GM21447 (cell line): ENCODE measurements around the gene ADAMTS14.
"Not testable (repeated sequence)": the region's sequence is repeated elsewhere in the genome, so short reads cannot be mapped to it uniquely, and the experiment has no call there.

Experiments
- ATAC-seq: cut with Tn5 transposase; IDR thresholded peaks from one replicate; pipeline ENCODE4 v1.9.1; 2021; ENCODE audit not compliant: unreplicated experiment

ADAMTS14 gene, protein sequence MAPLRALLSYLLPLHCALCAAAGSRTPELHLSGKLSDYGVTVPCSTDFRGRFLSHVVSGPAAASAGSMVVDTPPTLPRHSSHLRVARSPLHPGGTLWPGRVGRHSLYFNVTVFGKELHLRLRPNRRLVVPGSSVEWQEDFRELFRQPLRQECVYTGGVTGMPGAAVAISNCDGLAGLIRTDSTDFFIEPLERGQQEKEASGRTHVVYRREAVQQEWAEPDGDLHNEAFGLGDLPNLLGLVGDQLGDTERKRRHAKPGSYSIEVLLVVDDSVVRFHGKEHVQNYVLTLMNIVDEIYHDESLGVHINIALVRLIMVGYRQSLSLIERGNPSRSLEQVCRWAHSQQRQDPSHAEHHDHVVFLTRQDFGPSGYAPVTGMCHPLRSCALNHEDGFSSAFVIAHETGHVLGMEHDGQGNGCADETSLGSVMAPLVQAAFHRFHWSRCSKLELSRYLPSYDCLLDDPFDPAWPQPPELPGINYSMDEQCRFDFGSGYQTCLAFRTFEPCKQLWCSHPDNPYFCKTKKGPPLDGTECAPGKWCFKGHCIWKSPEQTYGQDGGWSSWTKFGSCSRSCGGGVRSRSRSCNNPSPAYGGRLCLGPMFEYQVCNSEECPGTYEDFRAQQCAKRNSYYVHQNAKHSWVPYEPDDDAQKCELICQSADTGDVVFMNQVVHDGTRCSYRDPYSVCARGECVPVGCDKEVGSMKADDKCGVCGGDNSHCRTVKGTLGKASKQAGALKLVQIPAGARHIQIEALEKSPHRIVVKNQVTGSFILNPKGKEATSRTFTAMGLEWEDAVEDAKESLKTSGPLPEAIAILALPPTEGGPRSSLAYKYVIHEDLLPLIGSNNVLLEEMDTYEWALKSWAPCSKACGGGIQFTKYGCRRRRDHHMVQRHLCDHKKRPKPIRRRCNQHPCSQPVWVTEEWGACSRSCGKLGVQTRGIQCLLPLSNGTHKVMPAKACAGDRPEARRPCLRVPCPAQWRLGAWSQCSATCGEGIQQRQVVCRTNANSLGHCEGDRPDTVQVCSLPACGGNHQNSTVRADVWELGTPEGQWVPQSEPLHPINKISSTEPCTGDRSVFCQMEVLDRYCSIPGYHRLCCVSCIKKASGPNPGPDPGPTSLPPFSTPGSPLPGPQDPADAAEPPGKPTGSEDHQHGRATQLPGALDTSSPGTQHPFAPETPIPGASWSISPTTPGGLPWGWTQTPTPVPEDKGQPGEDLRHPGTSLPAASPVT

DNA sequence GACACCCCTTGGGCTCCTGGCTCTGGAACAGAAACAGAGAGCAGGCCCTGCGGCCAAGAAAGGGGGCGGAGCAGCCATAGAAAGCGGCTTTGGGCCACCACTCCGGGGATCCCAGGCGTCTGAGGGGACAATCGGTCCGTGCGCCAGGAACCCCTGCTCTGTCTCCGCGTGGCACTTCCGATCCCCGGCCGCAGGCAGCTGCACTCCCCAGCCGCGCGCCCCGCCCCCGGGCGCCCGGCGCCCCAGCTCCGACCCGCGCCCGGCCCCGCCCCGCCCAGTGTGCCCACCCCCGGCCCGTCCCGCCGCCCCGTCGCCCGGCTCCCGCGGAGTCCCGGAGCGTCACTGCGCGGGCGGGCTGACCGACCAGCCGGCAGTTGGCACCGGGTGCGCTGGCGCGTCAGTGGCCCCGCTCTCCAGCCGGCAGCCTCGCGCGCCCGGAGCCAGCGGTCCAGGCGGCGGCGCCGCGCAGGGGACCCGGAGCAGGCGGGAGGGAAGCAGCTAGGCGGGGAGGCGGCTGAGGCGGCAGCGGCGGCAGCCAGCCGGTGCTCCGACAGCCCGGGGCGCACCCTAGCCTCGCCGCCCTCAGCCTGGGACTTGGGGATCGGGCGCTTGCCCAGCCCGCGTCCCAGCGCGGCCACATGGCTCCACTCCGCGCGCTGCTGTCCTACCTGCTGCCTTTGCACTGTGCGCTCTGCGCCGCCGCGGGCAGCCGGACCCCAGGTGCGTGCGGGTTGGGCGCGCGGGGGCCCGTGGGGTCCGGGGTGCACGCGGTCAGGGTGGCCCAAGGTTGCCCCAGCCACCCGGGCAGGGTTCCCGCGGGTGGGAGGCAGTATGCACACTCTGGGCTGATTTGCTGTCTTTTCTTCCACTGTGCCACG, at the start of gene ADAMTS14:
Gene ADAMTS14, plus strand, starts transcription at position 342 of the 878 bp plus-strand sequence. Its CDS starts 297 bp downstream, at position 639.
- ATAC-seq: no peak

DNA sequence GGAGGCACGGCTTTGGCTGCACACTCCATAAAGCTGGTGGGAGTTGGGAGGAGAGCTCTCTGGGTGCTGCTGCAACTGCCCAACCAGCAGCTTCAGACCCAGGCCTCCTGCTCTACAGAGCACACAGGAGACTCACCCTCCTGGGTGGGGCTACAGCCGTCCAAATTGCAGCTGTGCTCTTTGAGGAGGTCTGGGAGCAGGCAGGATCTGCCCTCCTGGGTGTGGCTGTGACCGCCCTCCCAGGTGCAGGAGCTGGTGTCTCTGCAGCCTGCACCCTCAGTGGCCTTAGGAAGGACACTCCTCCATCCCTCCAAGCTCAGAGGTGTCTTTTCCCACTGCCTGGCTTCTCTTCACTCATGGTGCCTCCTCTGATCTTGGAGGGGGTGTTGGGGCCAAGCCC, 49.8 kb upstream of the ADAMTS14 start:
- ATAC-seq: no peak

DNA sequence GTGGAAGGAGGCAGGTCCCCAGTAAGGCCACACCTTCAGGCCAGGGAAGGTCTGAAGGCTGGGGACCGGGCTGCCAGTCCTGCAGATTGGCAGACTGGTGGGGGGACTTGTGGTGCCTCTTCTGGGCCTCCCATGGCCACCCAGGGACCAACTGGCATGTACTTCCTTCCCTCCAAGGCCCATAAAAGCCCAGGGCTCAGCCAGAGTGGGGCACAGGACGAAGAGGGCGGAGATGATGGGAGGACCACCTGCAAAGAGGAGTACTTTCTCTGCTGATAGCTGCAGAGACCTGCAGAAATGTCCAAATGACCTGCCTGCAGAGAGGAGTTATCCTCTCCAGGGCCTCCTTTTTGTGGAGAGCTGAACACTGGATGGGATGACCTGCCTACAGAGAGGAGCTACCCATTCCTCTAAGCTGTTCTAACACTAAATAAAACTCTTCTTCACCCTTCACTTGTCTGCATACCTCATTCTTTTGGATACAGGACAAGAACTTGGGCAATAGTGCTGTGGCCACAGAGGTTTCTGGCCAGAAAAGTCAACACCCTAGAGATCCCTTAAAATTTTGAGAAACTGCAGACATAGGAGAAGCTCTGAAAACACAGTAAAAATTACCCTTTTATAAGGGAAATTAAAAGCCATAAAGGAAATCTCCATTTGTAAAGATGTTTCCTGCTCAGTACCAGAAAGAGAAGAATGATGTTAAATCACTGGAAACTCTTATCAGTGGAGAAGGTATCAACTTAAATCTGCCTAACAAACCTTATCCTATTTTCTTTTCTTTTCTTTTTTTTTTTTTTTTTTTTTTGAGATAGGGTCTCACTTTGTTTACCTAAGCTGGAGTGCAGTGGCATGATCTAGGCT, 49.1 kb upstream of the ADAMTS14 start:
- no peak for ATAC-seq

DNA sequence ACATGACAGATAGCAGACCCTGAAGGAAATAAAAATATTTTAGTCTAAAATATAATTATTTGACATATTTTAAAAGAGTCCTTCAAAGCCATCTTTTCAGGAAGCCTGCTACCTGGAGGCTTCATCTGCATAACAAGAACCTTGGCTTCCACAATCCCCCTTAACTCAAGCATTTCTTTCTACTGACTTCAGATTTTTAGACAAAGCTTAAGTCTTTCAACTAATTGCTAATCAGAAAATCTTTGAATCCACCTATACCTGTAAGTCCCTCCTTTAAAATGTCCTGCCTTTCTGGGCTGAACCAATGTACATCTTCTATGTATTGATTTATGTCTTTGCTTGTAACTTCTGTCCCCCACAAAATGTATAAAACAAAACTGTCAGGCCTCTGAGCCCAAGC, 46.2 kb upstream of the ADAMTS14 start:
- no peak for ATAC-seq

DNA sequence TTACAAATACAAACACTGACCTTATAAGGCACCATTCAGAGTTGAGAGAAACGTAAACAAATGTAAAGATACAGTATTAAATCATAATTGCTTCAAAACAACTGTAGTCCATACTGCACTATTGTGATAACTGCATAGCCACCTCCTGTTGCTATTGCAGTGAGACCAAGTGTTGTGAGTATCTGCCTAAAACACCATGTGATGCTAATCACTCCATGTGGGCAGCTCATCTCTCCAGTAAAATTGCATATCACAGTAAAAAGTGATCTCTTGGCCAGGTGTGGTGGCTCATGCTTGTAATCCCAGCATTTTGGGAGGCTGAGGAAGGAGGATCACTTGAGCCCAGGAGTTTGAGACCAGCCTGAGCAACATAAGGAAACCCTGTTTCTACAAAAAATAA, 43.0 kb upstream of the ADAMTS14 start:
- no peak for ATAC-seq

DNA sequence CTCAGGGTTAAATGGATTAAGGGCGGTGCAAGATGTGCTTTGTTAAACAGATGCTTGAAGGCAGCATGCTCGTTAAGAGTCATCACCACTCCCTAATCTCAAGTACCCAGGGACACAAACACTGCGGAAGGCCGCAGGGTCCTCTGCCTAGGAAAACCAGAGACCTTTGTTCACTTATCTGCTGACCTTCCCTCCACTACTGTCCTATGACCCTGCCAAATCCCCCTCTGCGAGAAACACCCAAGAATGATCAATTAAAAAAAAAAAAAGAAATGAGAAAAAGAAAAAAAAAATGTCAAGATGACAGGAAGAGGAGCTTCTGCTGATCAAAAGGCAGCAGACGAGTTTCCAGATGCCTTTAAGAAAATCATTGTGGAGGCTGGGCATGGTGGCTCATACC, 40.6 kb upstream of the ADAMTS14 start:
- not testable (repeated sequence) for ATAC-seq

DNA sequence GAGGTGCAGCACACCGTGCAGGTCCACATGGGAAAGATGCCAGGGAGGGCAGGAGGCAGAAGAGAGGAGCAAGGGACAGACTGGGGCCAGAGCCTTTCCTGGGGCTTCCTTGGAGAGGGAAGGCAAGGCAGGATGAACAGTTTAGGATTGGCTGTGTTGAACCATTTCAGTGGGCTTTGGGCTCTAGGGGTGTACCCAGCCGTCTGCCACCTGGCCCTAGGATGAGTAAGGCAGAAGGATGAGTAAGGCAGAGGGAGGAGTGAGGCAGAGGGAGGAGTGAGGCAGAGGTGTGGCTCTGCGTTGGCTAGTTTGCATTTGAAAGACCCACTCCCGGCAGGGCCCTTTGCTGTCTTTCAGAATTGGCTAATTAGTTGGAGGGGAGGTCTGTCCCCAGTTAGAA, 38.3 kb upstream of the ADAMTS14 start:
- no peak for ATAC-seq

DNA sequence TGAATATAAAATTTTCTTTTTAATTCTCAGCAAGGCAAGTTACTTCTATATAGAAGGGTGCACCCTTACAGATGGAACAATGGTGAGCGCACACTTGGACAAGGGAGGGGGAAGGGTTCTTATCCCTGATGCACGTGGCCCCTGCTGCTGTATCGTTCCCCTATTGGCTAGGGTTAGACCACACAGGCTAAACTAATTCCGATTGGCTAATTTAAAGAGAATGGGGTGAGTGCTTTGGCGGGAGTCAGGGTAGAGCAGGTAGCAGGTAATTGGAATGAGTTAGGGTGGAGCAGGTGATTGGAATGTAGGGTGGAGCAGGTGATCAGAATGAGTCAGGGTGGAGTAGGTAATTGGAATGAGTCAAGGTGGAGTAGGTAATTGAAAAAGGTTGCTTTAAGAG, 37.8 kb upstream of the ADAMTS14 start:
- not testable (repeated sequence) for ATAC-seq

DNA sequence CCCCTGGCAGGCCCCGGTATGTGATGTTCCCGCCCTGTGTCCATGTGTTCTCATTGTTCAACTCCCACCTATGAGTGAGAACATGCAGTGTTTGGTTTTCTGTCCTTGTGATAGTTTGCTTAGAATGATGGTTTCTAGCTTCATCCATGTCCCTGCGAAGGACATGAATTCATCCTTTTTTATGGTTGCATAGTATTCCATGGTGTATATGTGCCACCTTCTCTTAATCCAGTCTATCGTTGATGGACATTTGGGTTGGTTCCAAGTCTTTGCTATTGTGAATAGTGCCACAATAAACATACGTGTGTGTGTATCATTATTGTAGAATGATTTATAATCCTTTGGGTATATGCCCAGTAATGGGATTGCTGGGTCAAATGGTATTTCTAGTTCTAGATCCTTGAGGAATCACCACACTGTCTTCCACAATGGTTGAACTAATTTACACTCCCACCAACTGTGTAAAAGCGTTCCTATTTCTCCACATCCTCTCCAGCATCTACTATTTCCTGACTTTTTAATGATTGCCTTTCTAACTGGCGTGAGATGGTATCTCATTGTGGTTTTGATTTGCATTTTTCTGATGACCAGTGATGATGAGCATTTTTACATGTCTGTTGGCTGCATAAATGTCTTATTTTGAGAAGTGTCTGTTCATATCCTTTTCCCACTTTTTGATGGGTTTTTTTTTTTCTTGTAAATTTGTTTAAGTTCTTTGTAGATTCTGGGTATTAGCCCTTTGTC, 32.5 kb upstream of the ADAMTS14 start:
- not testable (repeated sequence) for ATAC-seq

DNA sequence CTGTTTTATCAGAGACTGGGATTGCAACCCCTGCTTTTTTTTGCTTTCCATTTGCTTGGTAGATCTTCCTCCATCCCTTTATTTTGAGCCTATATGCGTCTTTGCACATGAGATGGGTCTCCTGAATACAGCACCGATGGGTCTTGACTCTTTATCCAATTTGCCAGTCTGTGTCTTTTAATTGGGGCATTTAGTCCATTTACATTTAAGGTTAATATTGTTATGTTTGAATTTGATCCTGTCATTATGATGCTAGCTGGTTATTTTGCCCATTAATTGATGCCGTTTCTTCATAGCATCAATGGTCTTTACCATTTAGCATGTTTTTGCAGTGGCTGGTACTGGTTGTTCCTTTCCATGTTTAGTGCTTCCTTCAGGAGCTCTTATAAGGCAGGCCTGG, 29.0 kb upstream of the ADAMTS14 start:
- ATAC-seq: not testable (repeated sequence)

DNA sequence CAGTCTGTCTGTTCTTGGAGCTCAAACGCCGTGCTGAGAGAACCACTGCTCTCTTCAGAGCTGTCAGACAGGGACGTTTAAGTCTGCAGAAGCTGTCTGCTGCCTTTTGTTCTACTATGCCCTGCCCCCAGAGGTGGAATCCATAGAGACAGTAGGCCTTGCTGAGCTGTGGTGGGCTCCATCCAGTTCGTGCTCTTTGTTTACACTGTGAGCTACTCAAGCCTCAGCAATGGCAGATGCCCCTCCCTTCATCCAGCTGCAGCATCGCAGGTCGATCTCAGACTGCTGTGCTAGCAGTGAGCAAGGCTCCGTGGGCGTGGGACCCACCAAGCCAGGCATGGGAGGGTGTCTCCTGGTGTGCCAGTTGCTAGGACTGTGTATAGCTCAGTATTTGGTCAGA, 27.3 kb upstream of the ADAMTS14 start:
- ATAC-seq: not testable (repeated sequence)

DNA sequence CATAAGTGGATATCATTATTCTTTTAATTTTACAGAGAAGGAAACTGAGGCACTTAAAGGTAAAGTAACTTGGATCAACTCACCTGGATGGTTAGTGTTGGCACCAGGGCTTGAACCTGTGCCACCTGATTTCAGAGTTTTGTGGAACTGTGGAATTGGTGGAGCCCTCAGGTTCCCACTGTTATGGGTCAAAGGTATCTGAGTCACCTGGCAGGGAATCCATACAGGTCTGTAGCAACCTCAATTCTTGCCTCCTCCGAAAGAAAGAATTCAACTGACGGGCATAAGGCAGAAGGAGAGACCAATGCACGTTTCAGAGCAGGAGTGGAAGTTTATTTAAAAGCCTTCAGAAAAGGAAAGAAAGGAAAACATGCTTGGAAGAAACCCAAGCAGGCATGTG, 25.2 kb upstream of the ADAMTS14 start:
- ATAC-seq: no peak

DNA sequence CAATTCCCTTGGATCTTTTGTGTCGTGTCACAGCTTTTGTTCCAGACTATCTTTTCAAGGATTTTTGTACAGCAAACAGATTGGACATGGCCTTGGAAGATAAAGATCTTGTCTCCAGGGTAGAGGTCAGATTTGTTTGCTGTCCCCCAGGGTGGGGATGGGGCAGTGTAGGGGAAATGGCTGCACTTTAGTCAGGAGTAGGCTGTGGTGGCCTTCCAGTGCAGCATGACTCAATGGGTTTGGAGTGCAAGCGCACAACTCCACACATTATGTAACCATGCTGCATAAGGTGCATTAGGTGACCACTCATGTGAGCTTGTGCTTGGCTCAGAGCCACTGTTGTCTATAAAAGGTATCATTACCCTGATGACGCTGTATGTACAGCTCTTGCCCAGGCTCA, 23.9 kb upstream of the ADAMTS14 start:
- ATAC-seq: no peak

DNA sequence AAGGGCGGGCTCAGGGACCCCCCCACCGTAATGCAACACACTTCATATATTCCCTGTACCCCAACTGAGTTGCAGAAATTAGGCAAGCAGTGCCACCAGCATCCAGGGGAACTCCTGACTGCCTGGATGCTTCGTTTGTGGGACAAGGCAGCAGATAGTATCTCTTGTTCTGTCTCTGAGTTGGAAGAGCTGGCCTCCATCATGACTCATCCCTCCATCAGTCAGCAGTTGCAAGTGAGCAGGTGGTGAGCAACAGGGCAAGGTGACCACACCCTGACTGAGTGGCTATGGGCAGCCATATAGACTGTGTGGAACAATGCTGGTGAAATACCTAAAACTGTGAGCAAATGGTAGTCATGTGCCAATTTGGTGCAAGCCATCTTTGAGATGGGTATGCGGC, 22.8 kb upstream of the ADAMTS14 start:
- no peak for ATAC-seq

DNA sequence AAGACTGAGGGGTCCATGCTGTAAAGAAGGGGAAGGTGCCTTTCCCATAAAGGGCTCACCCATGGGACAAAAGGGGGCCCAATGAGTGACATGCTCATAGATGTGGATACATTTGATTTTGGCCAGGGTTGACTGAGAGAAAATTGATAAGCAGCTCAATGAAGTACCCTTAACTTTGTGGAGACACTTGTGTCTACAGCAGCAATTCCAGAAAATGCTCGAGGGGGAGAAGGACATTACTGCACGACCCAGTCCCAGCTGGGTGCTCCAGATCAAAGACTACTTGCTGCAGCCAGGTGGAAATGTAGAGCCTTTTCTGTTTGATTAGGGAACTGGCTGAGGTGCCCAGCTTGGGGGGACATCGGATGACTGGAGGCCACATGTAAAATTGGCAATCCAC, 22.2 kb upstream of the ADAMTS14 start:
- ATAC-seq: no peak

DNA sequence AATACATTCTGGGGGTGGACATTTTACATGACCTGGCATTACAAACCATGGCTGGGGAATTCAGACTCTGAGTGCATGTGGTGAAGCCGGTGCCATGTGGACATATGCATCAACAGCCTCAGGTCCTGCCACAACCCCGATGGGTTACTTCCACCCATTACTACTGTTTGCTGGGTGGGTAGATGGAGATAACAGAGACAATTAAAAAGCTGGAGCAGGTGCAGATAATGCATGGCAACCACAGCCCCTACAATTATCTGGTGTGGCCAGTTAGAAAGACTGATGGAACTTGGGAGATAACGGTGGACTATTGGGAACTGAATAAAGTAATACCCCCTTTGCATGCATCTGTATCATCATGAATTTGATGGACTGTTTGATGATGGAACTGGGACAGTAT, 21.6 kb upstream of the ADAMTS14 start:
- no peak for ATAC-seq

DNA sequence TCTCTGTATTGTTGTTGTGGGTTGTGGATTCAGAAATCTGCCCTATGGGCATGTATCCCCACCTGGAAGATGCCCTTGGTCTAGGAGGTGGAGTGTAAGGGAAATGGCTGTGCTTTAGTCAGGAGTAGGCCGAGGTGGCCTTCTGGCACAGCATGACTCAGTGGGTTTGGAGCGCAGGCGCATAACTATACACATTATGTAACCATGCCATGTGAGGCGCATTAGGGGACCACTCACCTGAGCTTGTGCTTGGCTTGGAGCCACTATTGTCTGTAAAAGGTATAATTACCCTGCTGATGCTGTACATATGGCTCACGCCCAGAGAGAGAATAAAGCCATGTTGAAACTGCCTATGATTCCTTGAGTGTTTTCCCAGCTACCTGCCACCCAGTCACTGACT, 20.6 kb upstream of the ADAMTS14 start:
- ATAC-seq: no peak

DNA sequence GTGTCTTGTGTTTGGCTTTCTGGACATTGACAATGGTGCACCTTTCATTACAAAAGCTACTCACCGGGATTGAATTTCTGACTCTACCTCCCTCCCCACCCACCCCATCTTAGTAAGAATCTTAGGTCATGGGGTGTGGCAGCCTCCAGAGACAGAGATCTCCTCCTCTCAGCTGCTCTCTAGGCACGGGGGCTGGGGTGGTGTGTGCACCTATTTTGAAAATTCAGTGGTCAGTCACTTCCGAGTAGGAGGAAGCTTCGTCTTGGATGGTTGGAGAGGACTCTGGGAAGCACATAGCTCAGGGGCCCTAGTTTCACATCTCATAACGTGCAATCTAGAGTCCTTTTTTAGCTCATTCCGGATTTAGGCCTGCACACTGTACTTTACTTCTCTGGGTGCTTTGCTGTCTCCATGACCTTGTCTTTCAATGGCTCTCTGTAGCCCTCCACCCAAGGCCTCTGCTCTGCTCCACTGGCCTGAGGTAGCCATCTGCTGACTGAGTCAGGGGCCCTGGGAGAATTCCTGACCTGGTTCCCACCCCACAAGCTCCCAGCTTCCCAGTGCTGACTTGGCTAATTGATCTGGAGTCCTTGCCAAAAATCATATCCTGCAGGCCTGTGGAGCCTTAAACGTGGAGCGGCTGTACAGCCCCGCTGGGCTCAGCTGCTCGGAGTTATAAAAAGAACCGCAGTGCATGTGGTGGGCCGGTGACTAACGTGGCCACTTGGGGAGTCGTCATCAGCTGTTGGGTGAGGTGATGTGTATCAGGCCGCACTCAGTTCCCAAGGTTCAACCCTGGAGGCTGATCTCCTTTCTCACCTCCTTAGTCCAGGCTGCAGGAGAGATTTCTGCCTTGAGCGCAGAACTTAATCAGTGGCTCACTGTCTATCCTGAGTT, 19.3 kb upstream of the ADAMTS14 start:
- ATAC-seq: no peak
